Measurements from ENCODE around the gene NFASC.

- TF ChIP-seq, protein P1, sequence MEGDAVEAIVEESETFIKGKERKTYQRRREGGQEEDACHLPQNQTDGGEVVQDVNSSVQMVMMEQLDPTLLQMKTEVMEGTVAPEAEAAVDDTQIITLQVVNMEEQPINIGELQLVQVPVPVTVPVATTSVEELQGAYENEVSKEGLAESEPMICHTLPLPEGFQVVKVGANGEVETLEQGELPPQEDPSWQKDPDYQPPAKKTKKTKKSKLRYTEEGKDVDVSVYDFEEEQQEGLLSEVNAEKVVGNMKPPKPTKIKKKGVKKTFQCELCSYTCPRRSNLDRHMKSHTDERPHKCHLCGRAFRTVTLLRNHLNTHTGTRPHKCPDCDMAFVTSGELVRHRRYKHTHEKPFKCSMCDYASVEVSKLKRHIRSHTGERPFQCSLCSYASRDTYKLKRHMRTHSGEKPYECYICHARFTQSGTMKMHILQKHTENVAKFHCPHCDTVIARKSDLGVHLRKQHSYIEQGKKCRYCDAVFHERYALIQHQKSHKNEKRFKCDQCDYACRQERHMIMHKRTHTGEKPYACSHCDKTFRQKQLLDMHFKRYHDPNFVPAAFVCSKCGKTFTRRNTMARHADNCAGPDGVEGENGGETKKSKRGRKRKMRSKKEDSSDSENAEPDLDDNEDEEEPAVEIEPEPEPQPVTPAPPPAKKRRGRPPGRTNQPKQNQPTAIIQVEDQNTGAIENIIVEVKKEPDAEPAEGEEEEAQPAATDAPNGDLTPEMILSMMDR (IDR thresholded peaks at IDR 0.05; ENCODE audit: low read depth, low read length) = no peak
- TF ChIP-seq EZH2phosphoT487 (IDR thresholded peaks at IDR 0.05; ENCODE audit: low read depth) = no peak
Measured at GRCh38 chr1:204959836-204960235, 89.2 kb downstream of the NFASC start.
